GM18498 (cell line): ENCODE results near the gene VPS37D.
A peak's percentile ranks its signal among the peaks of the same experiment; 100 is the strongest.
"Not testable (repeated sequence)": the region's sequence is repeated elsewhere in the genome, so short reads cannot be mapped to it uniquely, and the experiment has no call there.

Experiments used
- ATAC-seq: cut with Tn5 transposase; IDR thresholded peaks from one replicate; pipeline ENCODE4 v1.9.1; 2021; ENCODE audit warnings: mild to moderate bottlenecking, moderate library complexity; ENCODE audit not compliant: unreplicated experiment

The VPS37D gene, protein sequence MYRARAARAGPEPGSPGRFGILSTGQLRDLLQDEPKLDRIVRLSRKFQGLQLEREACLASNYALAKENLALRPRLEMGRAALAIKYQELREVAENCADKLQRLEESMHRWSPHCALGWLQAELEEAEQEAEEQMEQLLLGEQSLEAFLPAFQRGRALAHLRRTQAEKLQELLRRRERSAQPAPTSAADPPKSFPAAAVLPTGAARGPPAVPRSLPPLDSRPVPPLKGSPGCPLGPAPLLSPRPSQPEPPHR

DNA sequence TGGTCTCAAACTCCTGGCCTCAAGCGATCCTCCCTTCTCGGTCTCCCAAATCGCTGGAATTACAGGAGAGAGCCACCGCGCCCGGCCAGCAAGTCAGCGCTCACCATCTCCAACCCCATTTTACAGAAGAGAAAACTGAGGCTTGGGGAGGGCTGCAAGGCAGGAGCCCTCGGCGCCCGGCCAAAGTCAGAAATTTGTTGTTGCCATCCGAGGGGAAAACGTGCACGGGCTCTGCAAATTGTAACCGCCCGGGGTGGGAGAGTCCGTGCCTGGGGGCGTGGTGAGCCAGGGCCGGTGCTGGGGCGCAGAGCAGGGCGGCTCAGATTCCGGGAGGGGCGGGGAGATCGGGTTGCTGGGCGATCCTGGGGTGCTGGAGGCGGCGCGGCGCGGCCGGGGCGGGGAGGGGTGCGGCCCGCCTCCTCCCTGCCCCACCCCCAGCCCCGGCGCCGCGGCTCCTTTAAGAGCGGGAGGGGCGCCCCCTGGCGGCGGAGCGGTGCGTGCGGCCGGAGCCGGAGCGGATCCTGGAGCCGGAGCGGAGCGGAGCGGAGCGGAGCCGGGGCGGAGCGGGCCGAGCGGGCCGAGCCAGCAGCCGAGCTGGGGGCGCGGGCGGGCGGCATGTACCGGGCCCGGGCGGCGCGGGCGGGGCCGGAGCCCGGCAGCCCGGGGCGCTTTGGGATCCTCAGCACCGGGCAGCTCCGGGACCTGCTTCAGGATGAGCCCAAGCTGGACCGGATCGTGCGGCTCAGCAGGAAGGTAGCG, at the start of gene VPS37D:
TSS of gene VPS37D (plus strand) at position 488 of the 759 bp plus-strand sequence. CDS start at position 616, 128 bp downstream.
- peak; percentile 92 for ATAC-seq

DNA sequence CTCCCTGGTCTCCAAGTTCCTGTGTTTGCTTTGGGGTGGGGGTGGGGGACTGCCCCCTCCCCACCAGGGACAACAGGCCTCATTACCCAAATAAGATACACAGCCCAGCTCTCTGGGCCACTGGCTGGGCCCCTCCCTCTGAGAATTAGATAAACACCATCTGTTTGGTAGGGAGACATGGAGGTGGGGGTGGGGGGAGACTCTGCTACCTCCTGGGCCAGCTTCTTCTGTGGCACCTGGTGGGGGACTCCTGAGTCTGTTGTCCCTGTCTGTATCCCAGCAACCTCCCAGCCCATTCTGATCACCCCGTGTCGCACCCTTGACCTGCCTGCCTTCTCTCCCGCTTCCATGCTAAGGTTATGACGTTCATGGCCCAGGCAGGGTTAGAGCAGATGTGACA, 49.1 kb upstream of the VPS37D start:
- ATAC-seq: no peak

DNA sequence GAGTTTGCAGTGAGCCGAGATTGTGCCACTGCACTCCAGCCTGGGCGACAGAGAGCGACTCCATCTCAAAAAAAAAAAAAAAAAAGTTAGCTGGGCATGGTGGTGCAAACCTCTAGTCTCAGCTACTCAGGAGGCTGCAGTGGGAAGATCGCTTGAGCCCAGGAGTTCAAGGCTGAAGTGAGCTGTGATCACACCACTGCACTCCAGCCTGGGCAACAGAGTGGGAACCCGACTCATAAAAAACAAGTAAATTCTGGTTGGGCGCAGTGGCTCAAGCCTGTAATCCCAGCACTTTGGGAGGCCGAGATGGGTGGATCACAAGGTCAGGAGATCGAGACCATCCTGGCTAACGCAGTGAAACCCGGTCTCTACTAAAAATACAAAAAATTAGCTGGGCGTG, 48.2 kb upstream of the VPS37D start:
- not testable (repeated sequence) for ATAC-seq

DNA sequence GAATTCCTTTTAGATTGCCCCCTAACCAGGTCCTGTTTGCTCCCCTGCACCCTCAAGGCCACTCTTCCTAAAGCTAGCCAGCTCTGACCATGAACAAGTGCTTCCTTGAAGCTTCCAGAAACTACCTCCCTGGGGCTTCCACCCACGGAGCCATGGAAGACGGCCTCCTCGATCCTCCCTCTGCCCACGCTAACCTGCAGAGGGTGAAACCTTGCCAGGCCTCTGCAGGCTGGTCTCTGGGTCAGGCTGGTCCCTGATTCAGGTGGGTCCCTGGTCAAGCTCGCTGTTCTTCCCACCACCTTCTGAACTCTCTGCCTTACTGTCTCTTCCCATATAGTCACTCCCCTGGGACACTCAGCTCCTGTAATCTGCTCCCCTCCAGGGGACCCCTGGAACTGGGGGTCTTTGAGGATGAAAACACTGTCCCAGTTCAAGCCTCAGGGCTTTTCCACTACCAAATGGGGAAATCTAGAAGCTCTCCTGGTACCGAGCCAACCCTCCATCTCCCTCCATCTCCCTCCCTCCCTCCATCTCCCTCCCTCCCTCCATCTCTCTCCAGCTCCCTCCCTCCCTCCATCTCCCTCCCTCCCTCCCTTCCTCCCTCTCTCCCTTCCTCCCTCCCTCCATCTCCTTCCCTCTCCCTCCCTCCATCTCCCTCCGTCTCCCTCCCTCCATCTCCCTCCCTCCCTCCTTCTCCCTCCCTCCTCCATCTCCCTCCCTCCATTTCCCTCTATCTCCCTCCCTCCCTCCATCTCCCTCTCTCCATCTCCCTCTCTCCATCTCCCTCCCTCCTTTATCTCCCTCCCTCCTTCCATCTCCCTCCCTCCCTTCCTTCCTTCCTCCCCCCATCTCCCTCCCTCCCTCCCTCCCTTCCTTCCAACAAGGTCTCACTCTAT, 46.2 kb upstream of the VPS37D start:
- ATAC-seq: no peak

DNA sequence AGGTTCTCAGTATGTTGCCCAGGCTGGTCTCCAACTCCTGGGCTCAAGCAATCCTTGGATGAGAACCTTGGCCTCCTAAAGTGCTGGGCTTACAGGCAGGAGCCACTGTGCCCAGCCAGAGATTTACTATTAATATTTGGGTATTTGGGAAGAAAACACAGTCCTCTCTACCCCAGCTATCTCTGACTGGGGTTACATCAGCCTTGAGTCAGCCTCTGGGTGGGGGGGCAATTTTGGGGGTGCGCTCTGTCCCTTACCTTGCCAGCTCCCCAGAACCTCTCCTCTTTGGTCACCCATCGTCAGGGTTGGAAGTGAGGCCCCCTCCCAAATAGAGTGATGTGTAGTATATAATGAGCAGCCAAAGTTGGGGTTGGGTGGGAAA, 45.1 kb upstream of the VPS37D start:
- ATAC-seq: no peak

- ATAC-seq: no peak
Measured at GRCh38 chr7:73622909-73623797, 44.5 kb upstream of the VPS37D start.

GRCh38 chr7:73623798-73624668, 43.6 kb upstream of the VPS37D start, which contains the start of gene MLXIPL:
MLXIPL (minus strand) TSS chr7:73624522; CDS start chr7:73624492, 30 bp downstream.
- ATAC-seq: no peak

DNA sequence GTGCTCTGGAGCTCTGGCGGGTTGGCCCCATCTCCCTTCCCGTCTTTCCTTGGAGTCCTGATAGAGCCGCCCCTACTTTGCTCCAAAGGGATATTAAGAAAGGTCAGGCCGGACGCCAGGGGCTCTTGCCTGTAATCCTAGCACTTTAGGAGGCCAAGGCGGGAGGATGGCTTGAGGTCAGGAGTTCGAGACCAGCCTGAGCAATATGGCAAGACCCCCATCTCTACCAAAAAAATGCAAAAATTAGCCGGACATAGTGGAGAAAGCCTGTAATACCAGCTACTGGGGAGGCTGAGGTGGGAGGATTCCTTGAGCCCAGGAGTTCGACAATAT, 43.0 kb upstream of the VPS37D start:
- no peak for ATAC-seq

DNA sequence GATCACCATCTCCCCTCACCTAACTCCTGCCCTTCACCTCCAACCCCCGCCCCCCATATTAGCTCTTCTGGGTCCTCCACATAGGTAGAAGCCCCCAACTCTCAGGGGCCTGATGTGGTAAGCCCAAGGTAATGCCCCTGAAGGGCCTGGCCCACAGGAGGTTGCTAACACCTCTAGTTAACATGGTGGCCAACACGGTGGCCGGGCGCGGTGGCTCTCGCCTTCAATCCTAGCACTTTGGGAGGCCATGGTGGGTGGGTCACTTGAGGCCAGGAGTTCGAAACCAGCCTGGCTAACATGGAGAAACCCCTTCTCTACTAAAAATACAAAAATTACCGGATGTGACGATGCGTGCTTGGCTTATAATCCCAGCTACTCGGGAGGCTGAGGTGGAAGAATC, 42.4 kb upstream of the VPS37D start:
- no peak for ATAC-seq

DNA sequence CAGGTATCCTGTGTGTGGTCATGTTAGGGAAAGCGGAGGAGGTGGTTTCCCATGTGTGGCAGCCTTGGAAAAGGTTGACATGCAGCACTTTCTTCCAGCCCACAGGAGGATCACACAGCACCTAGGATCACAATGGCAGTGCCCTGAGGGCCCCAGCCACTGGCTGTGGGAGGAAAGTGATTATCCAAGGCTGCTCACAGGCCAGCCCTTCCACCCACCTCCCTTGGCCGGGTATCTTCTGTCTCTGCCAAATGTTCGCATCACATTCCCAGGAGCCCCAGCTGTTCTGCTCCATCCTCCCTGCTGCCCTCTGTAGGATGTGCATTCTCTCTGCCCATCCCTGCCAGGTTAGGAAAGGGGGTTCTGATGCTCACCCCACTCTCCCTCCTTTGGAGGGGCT, 40.8 kb upstream of the VPS37D start:
- no peak for ATAC-seq

- ATAC-seq: no peak
Measured at GRCh38 chr7:73628504-73628903, 39.1 kb upstream of the VPS37D start.

DNA sequence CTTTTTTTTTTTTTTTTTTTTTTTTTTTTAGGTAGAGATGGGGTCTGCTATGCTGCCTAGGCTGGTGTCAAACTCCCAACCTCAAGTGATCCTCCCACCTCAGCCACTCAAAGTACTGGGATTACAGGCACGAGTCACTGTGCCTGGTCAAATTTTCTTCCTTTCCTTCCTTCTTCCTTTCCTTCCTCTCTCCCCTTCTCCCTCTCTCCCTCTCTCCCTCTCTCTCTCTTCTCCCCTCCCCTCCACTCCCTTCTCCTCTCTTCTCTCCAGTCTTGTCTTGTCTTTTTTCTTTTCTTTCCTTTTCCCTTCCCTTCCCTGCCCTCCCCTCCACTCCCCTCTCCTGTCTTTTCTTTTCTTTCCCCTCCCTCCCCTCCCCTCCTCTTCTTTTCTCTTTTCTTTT, 36.1 kb upstream of the VPS37D start:
- ATAC-seq: no peak

DNA sequence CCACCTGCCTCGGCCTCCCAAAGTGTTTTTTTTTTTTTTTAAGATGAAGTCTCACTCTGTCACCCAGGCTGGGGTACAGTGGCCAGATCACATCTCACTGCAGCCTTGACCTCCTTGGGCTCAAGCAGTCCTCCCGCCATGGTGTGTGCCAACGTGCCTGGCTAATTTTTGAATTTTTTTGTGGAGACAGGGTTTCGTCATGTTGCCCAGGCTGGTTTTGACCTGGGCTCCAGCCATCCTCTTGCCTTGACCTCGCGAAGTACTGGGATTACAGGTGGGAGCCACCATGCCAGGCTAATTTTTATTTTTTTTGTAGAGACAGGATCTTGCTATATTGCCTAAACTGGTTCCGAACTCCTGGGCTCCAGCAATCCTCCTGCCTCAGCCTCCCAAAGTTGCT, 34.3 kb upstream of the VPS37D start:
- no peak for ATAC-seq

DNA sequence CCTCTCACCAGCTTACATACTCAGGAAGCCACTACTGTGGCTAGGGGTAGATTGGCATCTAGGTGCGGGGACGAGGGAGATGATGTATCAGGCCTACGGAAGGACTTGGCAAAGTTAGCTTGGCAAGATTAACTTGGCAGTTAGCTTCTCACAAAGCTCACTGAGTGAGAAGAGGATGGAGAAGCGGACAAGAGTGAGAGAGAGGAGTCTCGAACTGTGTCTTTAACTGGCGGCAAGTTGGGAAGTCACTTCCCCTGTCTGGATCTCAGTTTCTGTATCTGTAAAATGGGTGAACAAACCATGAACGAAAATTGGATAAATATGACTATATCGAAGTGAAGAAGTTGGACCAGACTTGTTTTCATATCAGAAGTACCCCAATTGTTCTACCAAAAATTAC, 33.8 kb upstream of the VPS37D start:
- ATAC-seq: no peak

GRCh38 chr7:73635428-73636200, 32.0 kb upstream of the VPS37D start:
- no peak for ATAC-seq

DNA sequence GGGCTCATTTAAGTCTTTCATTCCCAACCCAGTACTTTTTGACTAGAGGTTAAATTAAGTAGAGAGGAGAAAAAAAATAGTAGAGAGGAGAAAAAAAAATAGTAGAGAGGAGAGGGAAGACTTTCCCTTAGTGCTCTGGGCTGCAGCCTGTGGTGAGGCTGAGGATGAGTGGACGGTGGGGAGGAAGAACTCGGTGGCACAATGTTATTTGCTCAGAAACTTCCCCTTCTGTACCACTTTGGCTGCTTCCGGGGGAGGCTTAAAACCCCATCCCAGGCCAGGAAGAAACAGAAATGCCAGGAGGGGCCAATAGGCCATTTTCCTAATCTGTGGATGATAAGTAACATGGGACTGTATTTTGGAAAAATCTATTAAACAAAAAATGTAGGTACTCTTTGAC, 28.7 kb upstream of the VPS37D start:
- no peak for ATAC-seq

DNA sequence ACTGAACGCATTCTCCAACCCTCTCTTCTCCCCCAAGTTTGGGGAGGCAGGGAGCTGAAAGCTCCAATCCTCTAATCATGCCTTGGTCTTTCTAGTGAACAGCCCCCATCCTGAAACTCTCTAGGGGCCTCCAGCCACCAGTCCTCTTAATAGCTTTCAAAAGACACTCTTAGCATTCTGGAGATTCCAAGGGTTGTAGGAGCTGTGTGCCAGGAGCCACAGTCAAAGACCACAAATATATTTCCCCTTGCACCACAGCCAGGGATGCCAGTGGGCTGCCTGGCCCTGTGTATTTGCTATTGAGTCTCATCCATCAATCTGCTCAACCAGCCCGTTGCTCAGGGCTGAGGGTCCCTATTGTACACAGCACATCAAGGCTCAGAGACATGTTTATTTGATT, 24.8 kb upstream of the VPS37D start:
- no peak for ATAC-seq

DNA sequence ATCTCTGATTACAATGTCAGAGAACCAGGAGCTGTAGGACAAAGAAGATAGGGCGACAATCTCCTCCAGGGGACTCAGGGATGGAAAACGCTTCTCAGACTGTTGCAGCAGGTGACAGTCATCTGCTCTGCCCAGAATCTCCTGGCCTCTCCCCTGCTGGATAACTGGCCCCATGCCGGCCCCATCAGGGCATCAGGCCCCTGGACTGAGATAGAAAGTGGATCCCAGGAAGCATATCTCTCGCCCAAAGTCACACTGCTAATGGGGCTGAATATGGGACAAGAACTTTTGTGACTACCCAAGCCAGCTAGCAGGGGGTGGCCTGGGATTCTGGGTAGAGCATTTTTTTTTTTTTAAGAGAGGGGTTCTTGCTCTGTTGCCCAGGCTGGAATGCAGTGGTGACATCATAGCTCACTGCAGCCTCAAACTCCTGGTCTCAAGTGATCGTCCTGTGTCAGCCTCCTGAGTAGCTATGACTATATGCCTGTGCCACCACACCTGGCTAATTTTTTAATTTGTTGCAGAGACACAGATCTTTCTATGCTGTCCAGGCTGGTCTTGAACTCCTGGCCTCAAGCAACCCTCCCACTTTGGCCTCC, 22.8 kb upstream of the VPS37D start:
- no peak for ATAC-seq
